Measurements from ENCODE around the gene GLS.
"Not testable (repeated sequence)": the region's sequence is repeated elsewhere in the genome, so short reads cannot be mapped to it uniquely, and the experiment has no call there.

The GLS gene

DNA sequence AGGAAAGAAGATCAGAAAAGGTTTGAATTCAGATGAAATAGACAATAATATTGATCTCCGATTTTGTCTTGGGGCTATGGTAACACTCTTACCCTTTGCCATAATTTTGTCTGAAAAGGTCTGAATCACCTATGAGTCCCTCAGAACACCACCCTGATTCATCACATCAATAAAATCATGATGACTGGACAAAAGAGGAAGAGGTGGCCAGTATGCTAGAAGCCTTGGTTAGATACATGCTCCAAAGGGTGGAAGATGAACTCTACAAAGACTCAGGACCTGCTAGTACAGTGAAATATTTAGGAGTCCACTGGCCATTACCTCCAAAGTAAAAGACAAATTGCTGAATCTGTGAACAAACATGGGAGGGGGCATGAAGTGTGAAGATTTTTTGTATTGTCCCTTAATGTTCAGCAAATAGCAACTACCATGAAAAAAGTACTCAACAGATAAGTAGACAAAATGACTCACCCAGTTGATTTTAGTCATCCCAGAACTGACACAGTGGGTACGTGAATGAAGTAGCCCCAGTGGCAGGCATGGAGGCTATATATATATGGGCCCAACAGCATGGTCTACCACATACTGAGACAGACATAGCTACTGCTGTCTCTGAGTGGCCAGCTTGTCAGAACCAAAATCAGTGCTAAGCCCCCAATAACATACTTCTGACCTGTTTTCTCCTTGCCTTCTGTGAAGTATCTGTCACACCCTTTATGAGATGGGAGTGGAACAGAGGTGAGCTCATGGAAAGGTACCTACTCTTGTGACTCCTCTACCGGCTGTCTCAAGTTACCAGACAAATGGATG is 36.5 kb upstream of the GLS start:
- H3K9me3 ChIP-seq (ENCODE audit: control insufficient read depth in 1 of 2, low read length in 2 of 2), result no peaks in the 10 kb centered on the region
- no peak overlapping the region for H3K4me3 ChIP-seq (ENCODE audit: low read depth in 1 of 2, low read length in 2 of 2)
- no peaks in the 10 kb centered on the region for H3K27me3 ChIP-seq (ENCODE audit: low read depth, low read length)
- peaks cover 0 to 3% of the 10 kb centered on the region in 2 donors for H3K4me1 ChIP-seq (ENCODE audit: control insufficient read depth in 1 of 2, insufficient read depth in 2 of 2, low read length in 2 of 2)
- no peaks in the 10 kb centered on the region for H3K36me3 ChIP-seq (ENCODE audit: control insufficient read depth in 1 of 2, insufficient read depth in 2 of 2, low read length in 2 of 2)
- H3K27ac ChIP-seq (ENCODE audit: low read length), result no peak overlapping the region

DNA sequence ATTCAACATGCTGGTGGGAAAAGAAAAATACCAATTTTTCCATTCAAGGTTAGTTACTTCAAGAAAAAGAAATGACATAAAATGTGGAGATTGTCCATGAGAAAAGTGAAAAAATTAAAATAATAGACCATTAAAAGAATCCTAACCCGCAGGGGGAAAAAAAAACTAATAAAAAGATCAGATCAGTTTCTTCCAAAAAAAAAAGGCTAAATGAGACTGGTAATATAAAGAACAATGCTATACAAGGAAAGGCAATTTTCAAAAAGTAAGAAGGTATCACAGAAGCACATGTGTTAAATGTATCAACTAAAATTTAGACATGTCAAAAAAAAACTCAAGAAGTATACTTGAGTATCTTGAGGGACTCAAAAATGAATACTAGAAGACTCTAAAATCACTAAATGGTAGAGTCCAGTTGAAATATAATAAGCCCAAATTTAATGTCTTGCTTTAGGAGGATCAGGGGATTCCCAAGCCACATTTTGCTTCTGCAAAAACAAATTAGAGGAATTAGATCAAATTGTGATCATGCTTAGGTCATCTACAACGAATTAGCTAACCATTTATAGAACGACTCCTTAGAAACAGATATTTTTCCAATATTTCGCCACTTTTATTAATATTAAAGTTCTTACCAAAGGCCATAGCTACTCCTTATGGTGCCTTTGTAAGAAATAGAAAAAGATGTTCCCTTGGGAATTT is 35.8 kb upstream of the GLS start:
- no peak overlapping the region for H3K27ac ChIP-seq (ENCODE audit: low read length)
- H3K4me1 ChIP-seq (ENCODE audit: control insufficient read depth in 1 of 2, insufficient read depth in 2 of 2, low read length in 2 of 2), result peaks cover 0 to 7% of the 10 kb centered on the region in 2 donors
- H3K4me3 ChIP-seq (ENCODE audit: low read depth in 1 of 2, low read length in 2 of 2), result no peak overlapping the region
- H3K36me3 ChIP-seq (ENCODE audit: control insufficient read depth in 1 of 2, insufficient read depth in 2 of 2, low read length in 2 of 2), result no peaks in the 10 kb centered on the region
- H3K9me3 ChIP-seq (ENCODE audit: control insufficient read depth in 1 of 2, low read length in 2 of 2), result no peaks in the 10 kb centered on the region
- H3K27me3 ChIP-seq (ENCODE audit: low read depth, low read length), result no peaks in the 10 kb centered on the region

DNA sequence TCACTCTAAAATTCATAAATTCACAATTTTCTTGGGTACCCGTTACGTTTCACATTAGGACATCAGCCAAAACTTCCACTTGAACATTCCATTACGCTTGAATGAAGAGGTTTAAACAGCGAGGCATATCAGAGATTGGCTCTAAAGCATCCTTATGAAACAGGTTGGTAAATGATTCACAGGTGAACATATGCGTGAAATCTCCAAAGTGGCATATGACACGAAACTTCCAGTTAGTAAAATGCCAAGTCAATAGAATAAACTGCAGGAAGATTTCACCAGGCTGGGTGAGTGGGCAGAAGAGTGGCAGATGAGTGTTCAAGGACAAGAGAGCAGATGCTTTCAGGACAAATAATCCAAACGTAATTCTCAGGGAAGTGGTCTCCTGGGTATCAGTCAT is 33.9 kb upstream of the GLS start:
- Histone ChIP-seq H3K4me3 (ENCODE audit: low read depth in 1 of 2, low read length in 2 of 2) (no peak overlapping the region), H3K27ac (ENCODE audit: low read length) (no peak overlapping the region), H3K9me3 (ENCODE audit: control insufficient read depth in 1 of 2, low read length in 2 of 2) (no peaks in the 10 kb centered on the region), H3K36me3 (ENCODE audit: control insufficient read depth in 1 of 2, insufficient read depth in 2 of 2, low read length in 2 of 2) (no peaks in the 10 kb centered on the region), H3K4me1 (ENCODE audit: control insufficient read depth in 1 of 2, insufficient read depth in 2 of 2, low read length in 2 of 2) (peaks cover 0 to 10% of the 10 kb centered on the region in 2 donors), H3K27me3 (ENCODE audit: low read depth, low read length) (no peaks in the 10 kb centered on the region)

DNA sequence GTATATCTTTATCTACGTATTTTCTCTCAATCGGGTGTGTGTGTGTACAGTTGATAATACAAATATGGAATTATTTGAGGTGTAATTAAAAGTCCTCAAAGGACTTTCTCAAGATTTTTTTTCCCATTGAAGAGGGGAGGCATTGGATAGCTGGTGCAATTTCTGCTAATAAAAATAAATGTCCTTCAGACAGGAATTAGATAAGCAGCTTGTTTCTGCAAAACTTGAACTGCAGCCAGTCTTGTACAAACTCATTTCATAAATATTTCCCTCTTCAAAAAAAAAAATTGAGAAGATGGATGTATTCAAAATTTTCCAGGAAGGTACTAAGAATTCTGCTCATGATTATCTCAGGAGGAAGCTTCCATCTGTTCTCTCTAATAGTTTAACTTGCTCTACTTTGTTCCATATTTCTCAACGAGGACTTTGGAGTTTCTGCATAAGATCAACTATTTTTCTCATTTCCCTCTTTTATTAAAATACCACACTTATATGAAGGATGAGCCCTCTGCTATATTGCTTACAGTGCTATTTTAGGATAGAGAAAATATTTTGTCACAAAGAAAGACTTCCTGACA is 33.0 kb upstream of the GLS start:
- no peaks in the 10 kb centered on the region for H3K27me3 ChIP-seq (ENCODE audit: low read depth, low read length)
- H3K4me1 ChIP-seq (ENCODE audit: control insufficient read depth in 1 of 2, insufficient read depth in 2 of 2, low read length in 2 of 2), result peaks cover 0 to 10% of the 10 kb centered on the region in 2 donors
- H3K4me3 ChIP-seq (ENCODE audit: low read depth in 1 of 2, low read length in 2 of 2), result no peak overlapping the region
- no peaks in the 10 kb centered on the region for H3K9me3 ChIP-seq (ENCODE audit: control insufficient read depth in 1 of 2, low read length in 2 of 2)
- H3K36me3 ChIP-seq (ENCODE audit: control insufficient read depth in 1 of 2, insufficient read depth in 2 of 2, low read length in 2 of 2), result no peaks in the 10 kb centered on the region
- H3K27ac ChIP-seq (ENCODE audit: low read length), result no peak overlapping the region

DNA sequence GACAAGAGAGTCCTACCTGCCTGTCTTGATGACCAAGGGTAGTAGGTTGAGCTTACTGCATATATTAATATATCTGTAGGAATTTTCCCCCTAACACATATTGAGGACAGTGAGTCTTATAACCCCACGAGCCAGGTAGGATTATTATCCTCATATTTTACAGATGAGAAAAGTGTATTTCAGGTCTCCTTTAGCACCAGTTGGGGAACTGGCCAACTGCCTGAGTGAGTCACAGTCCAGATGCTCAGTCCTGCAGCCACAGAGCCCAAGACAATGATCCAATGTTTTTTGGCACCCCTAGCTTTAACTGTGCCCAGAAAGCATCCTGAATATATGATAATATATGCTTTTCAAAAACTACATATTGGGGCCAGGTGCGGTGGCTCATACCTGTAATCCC is 30.8 kb upstream of the GLS start:
- H3K4me3 ChIP-seq (ENCODE audit: low read depth in 1 of 2, low read length in 2 of 2), result no peak overlapping the region
- H3K4me1 ChIP-seq (ENCODE audit: control insufficient read depth in 1 of 2, insufficient read depth in 2 of 2, low read length in 2 of 2), result peaks cover 3 to 10% of the 10 kb centered on the region in 2 donors
- no peaks in the 10 kb centered on the region for H3K9me3 ChIP-seq (ENCODE audit: control insufficient read depth in 1 of 2, low read length in 2 of 2)
- no peaks in the 10 kb centered on the region for H3K36me3 ChIP-seq (ENCODE audit: control insufficient read depth in 1 of 2, insufficient read depth in 2 of 2, low read length in 2 of 2)
- no peaks in the 10 kb centered on the region for H3K27me3 ChIP-seq (ENCODE audit: low read depth, low read length)
- no peak overlapping the region for H3K27ac ChIP-seq (ENCODE audit: low read length)

DNA sequence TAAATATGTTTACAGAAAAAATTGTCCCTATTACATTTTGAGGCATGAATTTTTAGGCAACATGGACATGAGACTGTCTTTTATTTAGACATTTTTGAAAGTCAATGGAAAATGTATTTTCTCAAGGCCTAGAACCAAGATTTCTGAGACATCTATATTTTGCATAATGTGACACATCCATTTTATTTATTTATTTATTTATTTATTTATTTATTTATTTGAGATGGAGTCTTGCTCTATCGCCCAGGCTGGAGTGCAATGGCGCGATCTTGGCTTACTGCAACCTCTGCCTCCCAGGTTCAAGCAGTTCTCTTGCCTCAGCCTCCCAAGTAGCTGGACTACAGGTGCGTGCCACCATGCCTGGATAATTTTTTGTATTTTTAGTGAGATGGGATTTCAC is 27.6 kb upstream of the GLS start:
- H3K27me3 ChIP-seq (ENCODE audit: low read depth, low read length); H3K9me3 ChIP-seq (ENCODE audit: control insufficient read depth in 1 of 2, low read length in 2 of 2); H3K27ac ChIP-seq (ENCODE audit: low read length); H3K36me3 ChIP-seq (ENCODE audit: control insufficient read depth in 1 of 2, insufficient read depth in 2 of 2, low read length in 2 of 2); H3K4me3 ChIP-seq (ENCODE audit: low read depth in 1 of 2, low read length in 2 of 2): not testable (repeated sequence)
- H3K4me1 ChIP-seq (ENCODE audit: control insufficient read depth in 1 of 2, insufficient read depth in 2 of 2, low read length in 2 of 2), result peaks cover 3 to 10% of the 10 kb centered on the region in 2 donors

DNA sequence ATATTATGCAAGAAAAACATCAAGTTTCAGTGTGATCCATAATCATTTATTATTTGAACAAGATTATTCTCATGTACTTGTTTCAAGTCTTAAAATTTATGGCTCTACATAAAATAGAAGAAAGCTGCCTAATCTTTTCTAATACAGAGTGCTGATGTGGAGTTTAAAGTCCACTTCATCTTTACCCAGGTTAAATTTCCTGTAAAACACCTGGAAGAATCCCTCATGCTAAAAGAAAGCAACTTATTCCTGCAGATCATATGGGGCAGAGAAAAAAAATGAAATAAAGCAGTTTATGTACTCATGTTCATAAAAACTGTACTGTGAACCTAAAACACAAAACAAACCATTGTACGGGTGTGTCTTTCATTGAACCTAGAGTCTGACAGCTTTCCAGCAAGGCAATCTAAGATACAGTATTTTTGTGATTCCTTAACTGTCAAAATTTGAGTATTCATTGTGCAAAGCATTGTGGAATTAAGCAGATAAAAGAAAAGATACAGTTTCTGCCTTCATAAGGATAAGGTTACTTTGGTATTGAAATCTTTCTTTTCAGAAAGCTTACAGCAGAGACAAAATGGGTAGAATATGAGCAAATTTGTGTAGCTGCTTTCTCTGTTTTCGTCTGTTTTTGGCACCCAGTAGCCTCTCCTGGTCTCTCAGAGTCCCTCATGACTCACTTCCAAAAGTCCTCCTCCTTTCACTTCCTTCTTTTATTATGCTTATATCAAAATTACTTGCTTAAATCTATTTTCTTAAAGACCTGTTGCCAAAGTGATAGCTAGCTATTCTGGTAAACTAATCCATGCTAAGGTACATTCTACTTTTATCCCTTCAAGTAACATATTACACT is 26.9 kb upstream of the GLS start:
- Histone ChIP-seq H3K27ac (ENCODE audit: low read length) (no peak overlapping the region), H3K27me3 (ENCODE audit: low read depth, low read length) (no peaks in the 10 kb centered on the region), H3K36me3 (ENCODE audit: control insufficient read depth in 1 of 2, insufficient read depth in 2 of 2, low read length in 2 of 2) (no peaks in the 10 kb centered on the region), H3K4me3 (ENCODE audit: low read depth in 1 of 2, low read length in 2 of 2) (no peak overlapping the region), H3K9me3 (ENCODE audit: control insufficient read depth in 1 of 2, low read length in 2 of 2) (no peaks in the 10 kb centered on the region), H3K4me1 (ENCODE audit: control insufficient read depth in 1 of 2, insufficient read depth in 2 of 2, low read length in 2 of 2) (peaks cover 3 to 7% of the 10 kb centered on the region in 2 donors)

DNA sequence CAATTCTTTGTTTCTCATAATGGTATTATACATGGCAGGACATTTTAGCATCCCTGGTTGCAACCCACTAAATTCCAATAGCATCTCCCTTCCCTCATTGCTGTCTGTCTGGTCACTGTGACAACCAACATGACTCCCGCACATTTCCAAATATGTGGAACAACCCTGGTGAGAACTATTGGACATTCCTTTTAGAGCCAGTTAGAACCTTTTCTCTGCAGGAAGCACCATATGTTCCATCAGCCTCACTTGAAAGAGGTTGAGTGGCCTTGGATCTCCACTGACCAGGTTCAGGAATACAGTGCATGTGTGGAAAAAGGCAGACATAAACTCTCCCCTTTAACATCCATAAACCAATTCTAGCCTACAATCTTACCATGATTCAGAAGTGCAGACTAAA is 25.9 kb upstream of the GLS start:
- no peaks in the 10 kb centered on the region for H3K36me3 ChIP-seq (ENCODE audit: control insufficient read depth in 1 of 2, insufficient read depth in 2 of 2, low read length in 2 of 2)
- no peaks in the 10 kb centered on the region for H3K27me3 ChIP-seq (ENCODE audit: low read depth, low read length)
- no peak overlapping the region for H3K4me3 ChIP-seq (ENCODE audit: low read depth in 1 of 2, low read length in 2 of 2)
- H3K9me3 ChIP-seq (ENCODE audit: control insufficient read depth in 1 of 2, low read length in 2 of 2), result no peaks in the 10 kb centered on the region
- H3K27ac ChIP-seq (ENCODE audit: low read length), result no peak overlapping the region
- H3K4me1 ChIP-seq (ENCODE audit: control insufficient read depth in 1 of 2, insufficient read depth in 2 of 2, low read length in 2 of 2), result peaks cover 3 to 10% of the 10 kb centered on the region in 2 donors

DNA sequence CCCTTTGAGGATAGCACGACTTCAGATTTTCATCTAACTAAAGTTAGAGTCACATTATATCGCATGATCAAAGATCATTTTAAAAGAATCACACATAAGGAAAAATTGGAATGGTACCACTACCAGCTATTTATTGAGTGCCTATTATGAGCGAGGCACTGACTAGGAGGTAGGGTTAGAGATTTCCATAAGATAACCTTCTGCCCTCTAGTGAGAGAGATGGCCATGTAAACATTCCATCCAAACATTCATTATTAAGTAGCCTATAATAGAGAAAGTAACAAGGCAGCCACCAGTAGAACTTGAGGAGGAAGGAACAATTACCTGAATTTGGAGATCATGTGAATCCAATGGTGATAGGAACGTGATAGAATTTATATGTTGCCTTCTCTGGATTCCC is 25.4 kb upstream of the GLS start:
- no peak overlapping the region for H3K4me3 ChIP-seq (ENCODE audit: low read depth in 1 of 2, low read length in 2 of 2)
- H3K36me3 ChIP-seq (ENCODE audit: control insufficient read depth in 1 of 2, insufficient read depth in 2 of 2, low read length in 2 of 2), result peaks cover 0 to 4% of the 10 kb centered on the region in 2 donors
- H3K27me3 ChIP-seq (ENCODE audit: low read depth, low read length), result no peaks in the 10 kb centered on the region
- peaks cover 3 to 11% of the 10 kb centered on the region in 2 donors for H3K4me1 ChIP-seq (ENCODE audit: control insufficient read depth in 1 of 2, insufficient read depth in 2 of 2, low read length in 2 of 2)
- H3K27ac ChIP-seq (ENCODE audit: low read length), result no peak overlapping the region
- no peaks in the 10 kb centered on the region for H3K9me3 ChIP-seq (ENCODE audit: control insufficient read depth in 1 of 2, low read length in 2 of 2)

DNA sequence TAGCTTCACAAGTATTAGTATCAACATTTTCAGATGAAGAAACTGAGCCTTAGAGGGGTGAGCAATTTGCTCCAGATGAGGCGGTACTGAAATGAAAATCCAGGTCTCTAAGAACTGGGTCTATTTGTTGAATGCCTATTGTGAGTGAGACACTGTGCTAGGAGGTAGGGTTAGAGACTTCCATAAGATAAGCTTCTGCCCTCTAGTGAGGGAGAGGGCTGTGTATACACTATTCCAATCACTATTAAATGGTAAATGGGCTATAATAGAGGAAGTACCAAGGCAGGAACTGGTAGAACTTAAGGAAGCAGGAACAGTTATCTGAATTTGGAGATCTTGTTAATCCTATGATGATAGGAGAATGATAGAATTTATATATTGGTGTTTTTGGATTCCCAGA is 23.6 kb upstream of the GLS start:
- Histone ChIP-seq H3K4me1 (ENCODE audit: control insufficient read depth in 1 of 2, insufficient read depth in 2 of 2, low read length in 2 of 2) (peaks cover 3 to 18% of the 10 kb centered on the region in 2 donors), H3K4me3 (ENCODE audit: low read depth in 1 of 2, low read length in 2 of 2) (no peak overlapping the region), H3K27me3 (ENCODE audit: low read depth, low read length) (no peaks in the 10 kb centered on the region), H3K9me3 (ENCODE audit: control insufficient read depth in 1 of 2, low read length in 2 of 2) (no peaks in the 10 kb centered on the region), H3K27ac (ENCODE audit: low read length) (no peak overlapping the region), H3K36me3 (ENCODE audit: control insufficient read depth in 1 of 2, insufficient read depth in 2 of 2, low read length in 2 of 2) (peaks cover 0 to 4% of the 10 kb centered on the region in 2 donors)

DNA sequence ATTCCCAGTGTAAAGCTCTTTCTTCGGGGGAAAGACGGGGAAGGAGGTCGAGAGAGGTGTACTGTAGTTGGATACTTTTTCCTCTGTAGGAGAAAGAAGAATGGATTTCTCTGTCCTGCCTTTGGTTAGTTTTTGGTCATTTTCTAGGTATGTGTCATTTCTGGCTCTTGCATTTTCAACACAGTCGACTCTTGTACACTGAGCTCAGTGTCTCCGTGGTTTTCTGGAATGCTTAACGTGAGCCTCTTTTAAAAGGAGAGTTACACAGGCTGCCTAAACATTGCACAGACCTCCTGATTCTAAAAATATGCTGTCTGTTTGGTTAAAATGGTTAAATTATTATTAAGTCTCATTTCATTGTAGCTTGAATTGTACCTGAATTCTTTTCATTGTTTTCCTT is 21.8 kb upstream of the GLS start:
- no peak overlapping the region for H3K27ac ChIP-seq (ENCODE audit: low read length)
- peaks cover 4 to 21% of the 10 kb centered on the region in 2 donors for H3K4me1 ChIP-seq (ENCODE audit: control insufficient read depth in 1 of 2, insufficient read depth in 2 of 2, low read length in 2 of 2)

More for the DNA sequence above, 21.8 kb upstream of the GLS start:
- peaks cover 0 to 4% of the 10 kb centered on the region in 2 donors for H3K36me3 ChIP-seq (ENCODE audit: control insufficient read depth in 1 of 2, insufficient read depth in 2 of 2, low read length in 2 of 2)
- no peak overlapping the region for H3K4me3 ChIP-seq (ENCODE audit: low read depth in 1 of 2, low read length in 2 of 2)
- H3K27me3 ChIP-seq (ENCODE audit: low read depth, low read length), result no peaks in the 10 kb centered on the region
- no peaks in the 10 kb centered on the region for H3K9me3 ChIP-seq (ENCODE audit: control insufficient read depth in 1 of 2, low read length in 2 of 2)

Measured in muscle layer of duodenum (tissue), 2 donors.